NCI-H1417 treated with DMSO at 0.1 percent for 48 hours (cell line): Measurements from ENCODE around the gene BTRC.
"Not testable (repeated sequence)": the region's sequence is repeated elsewhere in the genome, so short reads cannot be mapped to it uniquely, and the experiment has no call there.

ENCODE experiments used
- DNase-seq: peaks from one replicate; lab custom pipeline; 2025; lab: John Stamatoyannopoulos, UW

The BTRC gene

DNA sequence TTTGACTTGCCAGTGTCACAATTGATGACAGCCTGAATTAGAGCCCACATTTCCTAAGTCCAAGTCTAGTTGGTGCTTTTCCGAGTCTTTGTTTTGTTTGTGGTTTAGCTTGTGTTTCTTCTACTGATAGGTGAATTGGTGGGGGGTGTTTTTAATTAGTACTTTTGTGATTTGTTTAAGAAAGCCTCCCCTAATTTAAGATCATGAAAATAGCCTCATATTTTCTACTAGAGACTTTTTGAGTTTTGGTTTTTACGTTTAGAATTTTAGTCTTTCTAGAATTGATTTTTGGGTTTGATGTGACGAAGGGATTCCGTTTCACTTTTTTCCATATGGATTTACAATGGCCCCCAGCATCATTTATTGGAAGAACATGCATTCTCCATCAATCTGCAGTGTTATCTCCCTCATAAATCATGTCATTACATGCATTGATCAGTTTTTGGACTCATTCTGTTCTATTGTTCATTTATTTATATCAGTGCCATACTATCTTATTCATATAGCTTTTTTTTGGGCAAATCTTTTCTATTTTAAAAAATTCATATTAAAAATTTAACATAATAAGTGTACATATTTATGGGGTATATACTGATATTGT, 32.8 kb downstream of the BTRC start:
- DNase-seq, result no peak

DNA sequence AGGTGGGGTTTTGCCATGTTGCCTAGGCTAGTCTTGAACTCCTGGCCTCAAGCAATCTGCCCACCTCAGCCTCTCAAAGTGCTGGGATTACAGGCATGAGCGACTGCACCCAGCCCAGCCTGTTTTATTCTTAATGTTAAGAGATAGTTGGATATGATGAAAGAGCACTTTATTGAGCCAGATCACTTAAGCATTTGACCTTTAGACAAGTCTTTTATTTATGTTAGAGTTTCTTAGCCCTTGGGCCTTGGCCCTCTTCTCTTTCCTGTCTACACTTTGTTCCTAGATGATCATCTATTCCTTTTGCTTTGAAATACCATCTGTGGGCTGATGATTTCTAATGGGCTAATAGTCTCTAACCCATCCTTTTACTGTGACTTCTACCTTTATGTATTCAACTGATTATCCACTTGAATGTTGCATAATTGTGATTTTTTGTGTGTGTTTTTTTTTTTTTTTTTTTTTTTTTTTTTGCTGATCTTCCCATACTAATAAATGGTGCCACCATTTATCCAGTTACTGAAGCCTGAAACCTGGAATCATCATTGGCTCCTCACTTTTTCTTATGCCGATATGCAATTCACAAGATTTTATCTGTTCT, 34.8 kb downstream of the BTRC start:
- no peak for DNase-seq

GRCh38 chr10:101389532-101389931, 35.6 kb downstream of the BTRC start:
- DNase-seq, result not testable (repeated sequence)

- no peak for DNase-seq
These were observed 36.1 kb downstream of the BTRC start for GRCh38 chr10:101389986-101390531.

- no peak for DNase-seq
These were observed 39.4 kb downstream of the BTRC start for GRCh38 chr10:101393378-101393777.

DNA sequence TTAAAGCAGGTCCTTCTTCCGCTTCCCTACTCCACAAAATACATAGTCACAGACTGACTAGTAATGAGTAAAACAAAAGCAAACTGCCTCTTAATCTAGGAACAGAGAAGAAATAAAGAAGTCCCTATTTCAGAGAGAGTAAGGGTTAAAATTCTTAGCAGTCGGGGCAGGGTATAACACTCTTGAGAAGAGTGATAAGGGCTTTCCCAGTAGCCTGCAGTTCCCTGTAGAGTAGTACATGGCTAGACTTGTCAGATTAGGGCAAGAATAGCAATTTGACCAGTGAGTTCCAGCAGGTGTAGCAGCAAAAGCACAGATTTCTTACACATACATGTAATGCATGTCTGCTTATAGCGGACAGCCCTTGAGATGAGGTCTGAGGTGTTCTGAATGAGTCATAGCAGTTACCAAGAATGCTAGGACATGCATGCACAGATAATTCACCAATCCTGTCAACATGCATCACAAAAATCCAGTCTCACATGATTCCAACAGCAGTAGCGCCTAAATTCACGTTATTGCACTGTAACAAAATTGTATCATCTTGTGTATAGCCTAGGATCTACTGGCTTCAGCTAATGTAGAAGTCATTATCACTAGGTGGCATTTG, 40.7 kb downstream of the BTRC start:
- DNase-seq, result no peak

DNA sequence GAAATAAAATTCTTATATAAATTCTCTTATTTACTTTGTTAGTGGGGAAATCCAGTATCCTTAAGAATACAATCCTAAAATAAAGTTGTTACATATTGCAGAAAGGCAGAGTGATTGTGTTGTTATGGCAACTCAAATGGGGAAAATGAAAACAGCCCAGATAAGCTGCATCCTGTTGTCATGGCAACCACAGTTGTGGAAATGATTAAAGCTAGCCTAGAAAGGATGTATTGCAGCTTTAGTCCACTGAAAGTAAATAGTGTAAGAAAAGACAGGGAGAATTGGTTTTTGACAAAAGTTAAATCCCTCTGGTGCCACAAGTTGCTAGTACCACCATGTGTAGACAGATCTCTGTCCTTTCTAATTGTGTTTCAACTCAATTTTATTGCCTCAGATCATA, 43.2 kb downstream of the BTRC start:
- no peak for DNase-seq

DNA sequence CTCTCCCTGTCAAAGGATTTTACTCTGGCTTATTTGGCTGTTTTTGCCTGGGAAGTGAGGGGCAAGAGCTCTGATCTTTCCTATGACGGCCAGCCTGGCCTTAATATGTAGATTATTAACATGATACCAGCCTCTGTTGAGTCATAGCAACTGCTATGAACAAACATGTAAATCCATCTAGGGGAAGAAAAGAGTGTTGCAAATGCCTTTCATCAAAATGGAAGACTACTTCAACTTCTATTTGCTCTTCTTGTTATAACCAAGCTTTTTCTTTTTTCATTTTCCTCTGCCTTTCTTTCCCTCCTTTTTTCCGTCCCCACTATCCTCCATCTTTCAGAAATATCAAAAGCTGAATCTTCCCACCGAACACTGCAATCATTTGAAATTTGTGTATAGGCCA, 46.6 kb downstream of the BTRC start:
- no peak for DNase-seq

DNA sequence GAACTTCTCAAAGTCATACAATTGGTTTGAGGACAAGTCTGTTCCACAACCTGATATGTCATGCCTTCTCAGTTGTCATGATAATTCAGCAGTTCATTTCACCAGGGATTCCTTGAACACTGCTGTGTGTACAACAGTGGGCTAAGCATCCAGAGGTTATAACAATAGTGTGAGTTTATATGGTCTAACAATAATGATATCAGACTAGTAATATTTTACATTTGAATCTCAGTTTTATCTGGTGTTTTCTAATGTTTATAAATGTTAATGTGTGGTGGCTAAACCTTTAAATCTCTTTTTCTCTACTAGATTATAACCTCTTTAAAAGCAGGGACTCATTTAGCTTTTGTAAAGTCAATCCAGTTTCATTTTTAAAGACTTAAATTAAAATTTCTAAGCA, 48.7 kb downstream of the BTRC start:
- no peak for DNase-seq

- DNase-seq, result no peak
These were observed 49.2 kb downstream of the BTRC start for GRCh38 chr10:101403161-101403560.

- DNase-seq, result no peak
These were observed 51.0 kb downstream of the BTRC start for GRCh38 chr10:101405001-101405400.

DNA sequence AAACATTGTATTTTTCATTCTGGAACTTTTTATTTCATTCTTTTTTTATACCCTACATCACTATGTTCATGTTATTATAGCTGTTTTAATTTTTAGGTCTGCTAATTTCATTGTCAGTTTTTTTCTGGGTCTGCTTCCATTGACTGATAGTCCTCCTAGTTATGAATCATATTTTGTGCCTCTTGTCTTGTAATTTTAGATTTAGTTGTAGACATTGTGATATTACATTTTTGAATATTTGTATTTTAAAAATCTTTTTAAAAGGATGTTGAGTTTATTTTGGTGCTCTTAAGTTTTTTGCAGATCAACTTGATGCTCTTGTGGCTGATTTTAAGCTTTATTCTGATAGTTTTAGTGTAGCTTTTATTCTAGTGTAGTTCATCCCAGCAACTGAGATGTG, 57.6 kb downstream of the BTRC start:
- no peak for DNase-seq

DNA sequence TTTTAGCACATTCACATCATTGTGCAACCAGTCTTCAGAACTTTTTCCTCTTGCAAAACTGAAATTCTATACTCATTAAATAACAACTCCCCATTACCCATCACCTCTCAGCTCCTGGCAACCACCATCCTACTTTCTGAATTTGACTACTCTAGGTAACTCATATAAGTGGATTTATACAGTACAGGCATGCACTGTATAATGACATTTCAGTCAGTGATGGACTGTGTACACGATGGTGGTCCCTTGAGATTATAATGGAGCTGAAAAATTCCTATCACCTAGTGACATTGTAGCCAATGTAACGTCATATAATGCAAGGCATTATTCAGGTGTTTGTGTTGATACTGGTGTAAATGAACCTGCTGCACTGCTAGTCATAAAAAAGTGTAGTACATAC, 60.1 kb downstream of the BTRC start:
- no peak for DNase-seq

DNA sequence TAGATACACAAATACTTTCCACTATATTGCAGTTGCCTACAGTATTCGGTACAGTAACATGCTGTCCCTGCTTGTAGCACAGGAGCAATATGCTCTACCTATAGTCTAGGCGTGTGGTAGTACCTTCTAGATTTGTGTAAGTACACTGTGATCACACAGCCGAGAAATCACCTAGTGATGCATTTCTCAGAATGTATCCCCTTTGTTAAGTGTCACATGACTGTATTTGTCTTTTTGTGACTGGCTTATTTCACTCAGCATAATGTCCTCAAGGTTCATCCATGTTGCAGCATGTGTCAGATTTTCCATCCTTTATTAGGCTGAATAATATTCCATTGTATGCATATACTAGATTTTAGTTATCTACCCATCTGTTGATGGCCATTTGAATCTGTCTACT, 61.9 kb downstream of the BTRC start:
- no peak for DNase-seq

DNA sequence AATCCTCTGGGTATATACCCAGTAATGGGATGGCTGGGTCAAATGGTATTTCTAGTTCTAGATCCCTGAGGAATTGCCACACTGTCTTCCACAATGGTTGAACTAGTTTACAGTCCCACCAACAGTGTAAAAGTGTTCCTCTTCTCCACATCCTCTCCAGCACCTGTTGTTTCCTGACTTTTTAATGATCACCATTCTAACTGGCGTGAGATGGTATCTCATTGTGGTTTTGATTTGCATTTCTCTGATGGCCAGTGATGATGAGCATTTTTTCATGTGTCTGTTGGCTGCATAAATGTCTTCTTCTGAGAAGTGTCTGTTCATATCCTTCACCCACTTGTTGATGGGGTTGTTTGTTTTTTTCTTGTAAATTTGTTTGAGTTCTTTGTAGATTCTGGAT, 68.0 kb downstream of the BTRC start:
- DNase-seq, result not testable (repeated sequence)

DNA sequence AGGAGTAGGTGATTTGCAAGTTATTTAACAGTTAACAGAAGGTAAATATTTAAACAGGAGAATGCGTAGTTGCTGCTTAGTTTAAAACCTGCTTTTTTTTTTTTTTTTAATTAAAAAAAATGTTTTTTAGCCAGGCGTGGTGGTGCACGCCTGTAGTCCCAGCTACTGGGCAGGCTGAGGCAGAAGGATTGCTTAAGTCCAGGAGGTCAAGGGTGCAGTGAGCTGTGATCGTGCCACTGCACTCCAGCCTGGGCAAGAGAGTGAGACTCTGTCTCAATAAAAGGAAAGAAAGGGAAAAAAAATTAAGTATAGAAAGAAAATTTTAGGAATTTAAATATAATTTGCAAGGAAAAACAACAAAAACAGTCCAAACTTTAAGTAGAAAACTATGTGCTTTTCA, 71.6 kb downstream of the BTRC start:
- no peak for DNase-seq

DNA sequence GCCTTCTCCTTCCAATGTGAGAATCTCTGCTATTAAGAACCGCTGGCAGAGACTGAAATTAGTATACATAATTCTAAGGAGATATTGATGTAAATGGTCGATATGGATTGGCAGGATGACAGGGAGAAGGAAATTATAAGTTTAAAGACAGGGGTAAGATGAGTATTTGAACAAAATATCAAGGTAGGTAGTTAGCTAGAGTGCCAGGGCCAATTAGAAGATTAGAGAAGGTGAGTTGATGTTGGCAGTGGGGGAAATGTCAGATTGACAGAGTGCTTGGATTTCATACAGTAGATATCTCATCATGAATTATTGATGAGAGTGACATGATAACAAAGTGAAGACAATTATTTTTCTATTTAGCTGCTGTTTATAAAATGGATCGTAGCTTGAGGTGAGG, 74.1 kb downstream of the BTRC start:
- DNase-seq, result no peak

DNA sequence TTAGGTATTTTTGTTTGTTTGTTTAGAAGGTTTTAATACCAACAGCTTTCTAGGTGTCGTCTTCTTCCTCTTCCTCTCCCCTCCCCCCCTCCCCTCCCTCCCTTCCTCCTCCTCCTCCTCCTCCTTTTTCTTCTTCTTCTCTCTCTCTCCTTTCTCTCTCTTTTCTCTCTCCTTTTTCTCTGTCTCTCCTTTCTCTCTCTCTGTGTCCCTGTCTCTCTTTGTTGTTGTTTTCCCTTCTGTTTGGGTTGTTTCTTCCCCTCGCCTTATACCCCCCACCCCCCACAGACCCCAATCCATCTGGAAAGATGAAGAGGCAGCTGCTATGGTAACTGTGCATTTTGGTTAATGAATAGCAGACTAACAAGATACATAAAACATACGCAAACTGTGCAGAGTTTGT, 75.5 kb downstream of the BTRC start:
- no peak for DNase-seq

- DNase-seq, result no peak
These were observed 82.3 kb downstream of the BTRC start for GRCh38 chr10:101436302-101436701.

DNA sequence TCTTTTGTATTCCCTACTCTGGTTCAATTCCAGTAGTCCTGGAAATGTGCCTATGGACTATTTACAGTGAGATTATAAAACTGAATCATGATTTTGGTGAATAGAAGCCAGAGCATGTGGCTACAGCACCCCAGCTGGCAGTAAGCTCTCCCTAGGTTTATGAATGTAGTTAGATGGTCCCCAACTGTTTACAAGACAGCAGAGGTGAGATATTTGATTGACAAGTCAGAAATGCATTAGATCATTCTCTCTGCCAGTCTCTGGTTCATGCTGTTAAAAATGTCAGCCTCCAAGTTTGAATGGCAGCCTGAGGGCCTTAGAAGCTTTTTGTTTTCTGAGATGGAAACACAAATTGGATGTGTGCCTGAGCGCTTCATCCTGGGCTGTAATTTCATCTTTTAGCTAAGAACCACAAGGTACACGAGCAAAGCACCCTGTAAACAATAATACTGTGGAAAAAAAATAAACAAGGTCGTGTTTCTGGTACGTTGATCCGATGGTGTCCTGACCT, 85.0 kb downstream of the BTRC start:
- no peak for DNase-seq

- DNase-seq, result peak; percentile 24
These were observed 87.8 kb downstream of the BTRC start for GRCh38 chr10:101441541-101442455.

DNA sequence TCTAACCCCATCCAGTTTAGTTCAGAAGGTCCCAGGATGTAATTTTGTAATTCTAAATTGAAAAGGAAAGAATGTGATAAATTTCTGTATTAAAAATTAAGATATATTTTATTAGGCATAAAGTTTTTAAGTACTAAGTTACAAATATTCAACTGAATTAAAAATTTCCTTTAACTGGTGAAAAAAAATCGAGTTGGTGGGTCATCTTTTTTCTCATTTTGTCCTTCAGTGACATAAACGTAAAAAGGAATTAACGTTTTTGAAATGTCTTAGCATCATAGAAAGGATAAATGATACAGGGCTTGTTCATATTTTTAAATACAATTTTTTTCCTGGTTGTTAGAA, 88.5 kb downstream of the BTRC start:
- DNase-seq, result no peak
